Mammary epithelial cell (primary cell): ENCODE data around the gene RETSAT.

Source experiments
- CTCF ChIP-seq, 2 donors: IDR thresholded peaks in 1 of 2; conservative IDR thresholded peaks in 1 of 2; 2 replicates each; pipeline ENCODE4 v1.5.1; 2011 to 2012; ENCODE audit warnings: inconsistent platforms in 2 of 2, low read length in 2 of 2, mild to moderate bottlenecking in 2 of 2, control low read depth in 1 of 2, low read depth in 1 of 2; ENCODE audit not compliant: insufficient read depth in 1 of 2; ENCODE audit errors: extremely low read depth in 1 of 2
- EZH2 ChIP-seq: IDR thresholded peaks from 2 replicates; pipeline ENCODE4 v1.6.1; 2012; ENCODE audit warnings: low read length, inconsistent platforms, borderline replicate concordance

GRCh38 chr2:85341269-85342029, 12.9 kb downstream of the RETSAT start:
- TF ChIP-seq CTCF (conservative IDR thresholded peaks at IDR 0.05 in 1 of 2, IDR thresholded peaks at IDR 0.05 in 1 of 2; ENCODE audit: extremely low read depth in 1 of 2, insufficient read depth in 1 of 2, low read depth in 1 of 2, low read length in 2 of 2) (no peak), EZH2 (no peak)
